Measurements from ENCODE around the gene FBXO15.

FBXO15 gene

GRCh38 chr18:74147779-74148542 is at the start of gene FBXO15, which contains the start of gene TIMM21:
Gene FBXO15 (minus strand): TSS chr18:74147834. CDS start chr18:74147785, 49 bp downstream.
Gene TIMM21 (plus strand): TSS chr18:74148523. CDS start chr18:74148809, 286 bp downstream.
- peak; percentile 89 for DNase-seq (ENCODE audit: low read depth, low spot score)

GRCh38 chr18:74196220-74197119 is 48.8 kb upstream of the FBXO15 start:
- DNase-seq (ENCODE audit: low read depth, low spot score) = peak; percentile 28

GRCh38 chr18:74194691-74195090 is 47.1 kb upstream of the FBXO15 start:
- no peak for DNase-seq (ENCODE audit: low read depth, low spot score)

GRCh38 chr18:74191577-74191976 is 43.9 kb upstream of the FBXO15 start:
- no peak for DNase-seq (ENCODE audit: low read depth, low spot score)

GRCh38 chr18:74190086-74190485 is 42.5 kb upstream of the FBXO15 start:
- no peak for DNase-seq (ENCODE audit: low read depth, low spot score)

- DNase-seq (ENCODE audit: low read depth, low spot score) = no peak
These were observed 39.0 kb upstream of the FBXO15 start for GRCh38 chr18:74186661-74187060.

- DNase-seq (ENCODE audit: low read depth, low spot score) = no peak
These were observed 38.2 kb upstream of the FBXO15 start for GRCh38 chr18:74185860-74186259.

GRCh38 chr18:74184875-74185274 is 37.2 kb upstream of the FBXO15 start:
- no peak for DNase-seq (ENCODE audit: low read depth, low spot score)

DNA sequence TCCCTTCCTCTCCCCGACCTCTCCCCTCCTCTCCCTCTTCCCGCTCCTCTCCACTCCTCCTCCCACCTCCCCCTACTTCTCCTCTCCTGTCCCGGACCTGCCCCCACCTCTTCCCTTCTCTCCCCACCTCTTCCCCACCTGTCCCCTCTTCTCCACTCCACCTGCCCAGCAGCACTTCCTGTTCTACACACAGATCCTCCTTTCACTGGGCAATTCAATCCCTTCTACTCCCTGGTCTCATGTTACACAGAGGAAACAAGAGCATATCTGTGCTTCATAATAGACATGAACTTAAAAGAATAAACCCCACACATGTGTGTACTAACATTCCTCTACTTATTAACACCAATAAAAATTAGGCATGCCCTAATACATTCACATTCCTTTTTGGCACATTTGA is 35.5 kb upstream of the FBXO15 start:
- no peak for DNase-seq (ENCODE audit: low read depth, low spot score)

DNA sequence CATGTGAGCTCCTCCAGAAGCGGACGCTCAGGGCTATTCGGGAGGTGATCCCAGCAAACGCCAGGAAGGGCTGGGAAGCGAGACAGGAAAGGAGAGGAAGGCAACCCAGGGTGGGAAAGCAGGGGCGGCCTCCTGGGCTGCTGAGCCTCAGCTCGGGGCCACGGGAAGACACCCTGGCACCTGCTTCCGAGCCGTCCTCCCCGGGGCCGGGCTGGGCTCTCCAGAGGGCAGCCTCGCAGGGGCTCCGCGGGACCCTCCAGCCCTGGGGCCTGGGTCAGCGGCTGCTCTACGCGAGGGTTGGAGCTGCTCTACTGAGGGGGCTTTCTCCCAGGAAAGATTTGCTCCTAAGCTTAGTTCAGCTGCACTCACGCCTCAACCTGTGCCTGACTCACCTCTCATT is 34.7 kb upstream of the FBXO15 start:
- no peak for DNase-seq (ENCODE audit: low read depth, low spot score)

GRCh38 chr18:74179623-74180199 is 32.1 kb upstream of the FBXO15 start:
- DNase-seq (ENCODE audit: low read depth, low spot score) = no peak

GRCh38 chr18:74178884-74179283 is 31.2 kb upstream of the FBXO15 start:
- no peak for DNase-seq (ENCODE audit: low read depth, low spot score)

DNA sequence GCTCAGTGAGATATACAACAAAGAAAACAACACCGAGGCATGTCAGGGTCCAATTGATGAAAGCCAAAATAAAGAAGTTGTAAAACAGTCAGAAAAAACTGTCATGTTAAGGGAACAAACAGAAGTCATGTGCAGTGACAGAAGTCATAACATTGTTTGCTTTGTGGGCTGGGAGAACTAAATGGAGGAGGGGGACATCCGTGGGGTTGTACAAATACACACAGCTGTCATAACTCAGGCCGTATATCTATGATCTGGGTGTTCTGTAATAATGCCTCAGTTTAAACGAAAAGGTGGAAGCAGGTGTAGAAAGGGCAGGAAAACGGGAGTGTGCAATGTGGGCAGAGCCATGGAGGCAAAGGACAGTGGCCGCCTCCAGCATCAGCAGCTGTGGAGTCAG is 28.0 kb upstream of the FBXO15 start:
- no peak for DNase-seq (ENCODE audit: low read depth, low spot score)

DNA sequence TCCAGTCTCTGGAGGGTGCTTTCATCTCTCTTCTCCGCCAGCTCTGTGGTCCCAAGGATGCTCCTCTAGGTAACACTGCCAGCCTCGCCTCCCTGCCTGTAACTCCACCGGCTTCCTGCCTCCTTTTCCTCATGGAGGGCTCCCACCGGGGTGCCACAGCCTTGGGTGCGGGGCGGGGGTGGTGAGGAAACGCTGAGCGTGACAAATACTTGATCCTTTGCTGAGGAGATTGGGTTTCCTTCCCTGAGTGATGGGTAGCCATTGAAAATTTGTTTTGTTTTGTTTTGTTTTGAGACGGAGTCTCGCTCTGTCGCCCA is 25.8 kb upstream of the FBXO15 start:
- DNase-seq (ENCODE audit: low read depth, low spot score) = no peak

DNA sequence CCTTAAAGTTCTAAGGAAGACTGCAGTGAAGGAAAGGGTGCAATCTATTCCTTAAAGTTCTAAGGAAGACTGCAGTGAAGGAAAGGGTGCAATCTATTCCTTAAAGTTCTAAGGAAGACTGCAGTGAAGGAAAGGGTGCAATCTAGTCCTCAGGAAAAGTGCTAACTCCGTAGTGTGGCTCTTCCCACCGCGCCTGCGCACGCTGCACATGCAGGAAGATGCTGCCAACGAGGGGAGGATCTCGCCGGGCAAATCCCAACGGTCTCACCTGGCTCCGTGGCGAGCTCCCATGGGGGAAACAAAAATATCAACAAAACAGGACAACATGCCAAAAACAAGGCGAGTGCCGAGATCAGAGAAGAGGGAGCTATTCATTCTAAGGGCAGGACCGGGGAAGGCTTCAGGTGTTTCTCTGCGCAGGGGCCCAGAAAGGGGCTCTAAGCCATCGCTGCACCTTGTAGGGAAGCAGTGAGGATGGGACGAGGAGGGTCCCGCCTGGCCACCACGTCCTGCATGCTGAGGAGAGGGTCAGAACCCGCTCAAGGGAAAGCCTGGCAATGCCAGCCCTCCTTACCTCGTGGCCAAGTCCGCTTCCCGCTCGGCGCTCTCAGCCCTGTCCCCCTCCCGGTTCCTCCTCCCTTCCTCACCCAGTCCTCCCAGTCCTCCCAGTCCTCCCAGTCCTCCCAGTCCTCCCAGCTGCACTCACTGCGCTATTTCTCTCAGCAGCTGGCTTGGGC is 25.2 kb upstream of the FBXO15 start:
- no peak for DNase-seq (ENCODE audit: low read depth, low spot score)

DNA sequence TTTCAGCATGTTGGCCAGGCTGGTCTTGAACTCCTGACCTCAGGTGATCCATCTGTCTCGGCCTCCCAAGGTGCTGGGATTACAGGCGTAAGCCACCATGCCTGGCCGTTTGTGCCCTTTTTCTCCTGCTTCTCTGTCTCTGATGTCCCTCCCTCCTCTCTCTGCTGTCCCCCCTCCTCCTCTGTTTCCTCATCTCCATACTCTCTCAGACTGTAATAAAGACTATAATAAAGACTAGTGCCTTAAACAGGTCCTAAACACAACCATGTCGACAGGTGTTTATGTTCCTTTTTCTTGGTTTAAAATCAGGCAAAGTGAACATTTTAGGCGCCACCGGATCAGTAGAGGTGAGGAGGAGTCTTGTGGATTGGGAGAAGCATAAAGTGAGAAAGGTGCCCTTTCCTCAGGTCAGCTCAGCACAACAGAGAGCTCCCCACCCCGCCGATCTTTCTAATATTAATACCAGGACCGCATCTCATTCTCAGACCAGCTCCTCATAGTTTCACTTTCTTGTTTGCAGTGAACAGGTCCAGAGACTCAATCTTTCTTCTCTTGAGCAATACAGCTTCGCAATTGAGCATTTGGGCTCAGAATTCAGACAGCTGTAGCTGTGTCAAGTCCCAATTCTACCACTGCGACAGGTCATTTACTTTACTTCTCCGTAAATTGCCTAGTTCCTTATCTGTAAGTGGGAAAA is 24.4 kb upstream of the FBXO15 start:
- no peak for DNase-seq (ENCODE audit: low read depth, low spot score)

DNA sequence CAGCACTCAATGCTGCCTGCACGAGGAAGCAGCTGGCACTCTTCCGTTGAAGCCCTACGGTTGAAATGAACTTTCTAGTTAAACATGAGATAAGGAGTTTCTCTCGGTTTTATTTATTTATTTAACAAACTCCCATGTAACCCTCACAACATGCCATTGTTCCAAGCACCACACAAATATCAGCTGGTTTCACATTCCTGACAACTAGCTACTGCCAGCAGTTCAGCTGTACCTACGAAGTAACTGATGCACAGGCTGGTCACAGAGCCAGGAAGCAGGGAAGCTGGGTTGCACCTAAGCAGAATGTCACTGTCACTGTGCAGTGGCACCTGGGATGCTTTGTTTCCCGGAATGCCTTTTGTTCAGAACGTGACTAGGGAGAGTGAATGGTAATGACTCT is 18.8 kb upstream of the FBXO15 start:
- DNase-seq (ENCODE audit: low read depth, low spot score) = no peak

- no peak for DNase-seq (ENCODE audit: low read depth, low spot score)
These were observed 15.5 kb upstream of the FBXO15 start for GRCh38 chr18:74163019-74163660.

- no peak for DNase-seq (ENCODE audit: low read depth, low spot score)
These were observed 7.6 kb upstream of the FBXO15 start for GRCh38 chr18:74155276-74155675.

DNA sequence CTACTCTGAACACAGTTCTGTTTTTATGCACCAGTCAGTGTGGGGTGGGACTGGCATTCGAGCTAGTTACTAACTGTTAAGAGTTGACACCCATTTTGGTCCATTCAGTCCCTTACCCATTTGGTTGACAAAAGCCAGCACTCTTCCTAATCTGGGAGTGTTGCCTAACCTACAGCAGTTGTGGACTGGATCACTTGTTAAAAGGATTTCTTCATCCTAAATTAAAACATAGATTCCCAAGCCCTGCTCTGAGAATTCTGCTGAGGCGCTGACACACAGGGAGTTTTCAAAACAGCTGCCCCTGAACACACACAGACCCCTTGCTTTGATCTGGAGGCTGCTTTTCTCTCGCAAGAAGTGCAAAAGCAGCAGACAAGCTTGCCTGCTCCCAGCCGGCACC is 7.1 kb upstream of the FBXO15 start:
- no peak for DNase-seq (ENCODE audit: low read depth, low spot score)

- DNase-seq (ENCODE audit: low read depth, low spot score) = no peak
These were observed 6.2 kb upstream of the FBXO15 start for GRCh38 chr18:74153793-74154192.
